ENCODE data around the gene SRRM3. TPM values are rescaled to one million over a fixed set of nuclear protein-coding genes. Genes with fewer than 3 reads are reported as not detected.
A peak's percentile ranks its signal among the peaks of the same experiment; 100 is the strongest.

The SRRM3 gene
- total and polyA plus RNA-seq, 9 of the 15 experiments (the other 6 are each of a cell fraction or from before 2014, with no cell fraction given) = 0.04 to 0.91 (median 0.46) TPM; not detected in 2

GRCh38 chr7:76225379-76225778 is 23.7 kb downstream of the SRRM3 start (continued):
- TF ChIP-seq GATA2 (CRISPR knock-in tag; IDR thresholded peaks at IDR 0.05) (no peak), NBN (IDR thresholded peaks at IDR 0.05; ENCODE audit: low read depth) (no peak), PCBP2 (IDR thresholded peaks at IDR 0.05; ENCODE audit: low read depth, low read length, poor library complexity, severe bottlenecking) (no peak), USF2 (CRISPR knock-in tag; IDR thresholded peaks at IDR 0.05) (0 out of 2 replicates have a peak, but pooled peaks have one; percentile 14), CREM (IDR thresholded peaks at IDR 0.05; ENCODE audit: low read depth) (peak; percentile 50; the same call in 1 of the 2 replicates), TEAD1 (CRISPR knock-in tag; IDR thresholded peaks at IDR 0.05) (0 out of 4 replicates have a peak, but pooled peaks of 1 of the 2 experiments have one; percentile 37), MIER1 (IDR thresholded peaks at IDR 0.05; ENCODE audit: low read depth) (peak; percentile 90), TAL1 (IDR thresholded peaks at IDR 0.05) (no peak), ZNF263 (CRISPR knock-in tag; IDR thresholded peaks at IDR 0.05; ENCODE audit: borderline replicate concordance) (0 out of 2 replicates have a peak, but pooled peaks have one; percentile 50), MAZ (CRISPR knock-in tag; conservative IDR thresholded peaks at IDR 0.05 in 1 of 2, IDR thresholded peaks at IDR 0.05 in 1 of 2) (peak in 1 of 2 experiments; percentile 66; a peak in 2 of 4 replicates), SNRNP70 (optimal IDR thresholded peaks at IDR 0.05; ENCODE audit: low read depth, low read length) (no peak), ZNF232 (CRISPR knock-in tag; IDR thresholded peaks at IDR 0.05) (0 out of 2 replicates have a peak, but pooled peaks have one; percentile 84), EHMT2 (IDR thresholded peaks at IDR 0.05) (peak; percentile 92), ZNF395 (CRISPR knock-in tag; IDR thresholded peaks at IDR 0.05) (0 out of 2 replicates have a peak, but pooled peaks have one; percentile 25), POLR2AphosphoS5 (IDR thresholded peaks at IDR 0.05; ENCODE audit: control insufficient read depth, insufficient read depth, low read depth, low read length) (no peak), TRIM24 (IDR thresholded peaks at IDR 0.05) (no peak), E2F3 (CRISPR knock-in tag; IDR thresholded peaks at IDR 0.05) (no peak), ETV5 (CRISPR knock-in tag; IDR thresholded peaks at IDR 0.05; ENCODE audit: low read depth) (peak; percentile 25; the same call in 1 of the 2 replicates), XRCC3 (IDR thresholded peaks at IDR 0.05) (no peak), MECOM (CRISPR knock-in tag; IDR thresholded peaks at IDR 0.05) (no peak), ZNF511 (CRISPR knock-in tag; IDR thresholded peaks at IDR 0.05) (peak; percentile 86; the same call in 1 of the 2 replicates), RCOR1 (IDR thresholded peaks at IDR 0.05; ENCODE audit: borderline replicate concordance in 1 of 2, low read depth in 2 of 2, low read length in 2 of 2) (peak in 1 of 2 experiments; percentile 81; a peak in 2 of 4 replicates)

Measured in K562 (cell line).